HG03558 (cell line): ENCODE results near the gene BEND6.

Source experiments
- ATAC-seq: cut with Tn5 transposase; IDR thresholded peaks from one replicate; pipeline ENCODE4 v1.9.1; 2021; ENCODE audit warnings: moderate number of reproducible peaks; ENCODE audit not compliant: unreplicated experiment; ENCODE audit errors: extremely low read depth

The BEND6 gene

DNA sequence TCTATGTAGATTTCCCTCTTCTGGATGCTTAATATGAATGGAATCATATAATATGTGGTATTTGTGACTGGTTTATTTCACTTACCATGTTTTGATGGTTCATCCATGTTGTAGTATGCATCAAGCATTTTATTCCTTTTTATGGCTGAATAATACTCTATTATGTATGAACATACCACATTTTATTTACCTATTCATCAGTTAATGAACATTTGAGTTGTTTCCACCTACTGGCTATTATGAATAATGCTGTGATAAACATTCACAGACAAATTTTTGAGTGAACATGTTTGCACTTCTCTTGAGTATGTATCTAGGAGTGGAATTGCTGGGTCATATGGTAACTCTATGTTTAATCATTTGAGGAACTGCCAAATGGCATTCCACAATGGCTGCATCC is 120.2 kb downstream of the BEND6 start:
- ATAC-seq, result no peak
